SK-MEL-5 (cell line): ENCODE data around the gene SMARCAD1. TPM values are rescaled to one million over a fixed set of nuclear protein-coding genes. Genes with fewer than 3 reads are reported as not detected.
"Not testable (repeated sequence)": the region's sequence is repeated elsewhere in the genome, so short reads cannot be mapped to it uniquely, and the experiment has no call there.

Source experiments
- DNase-seq: peaks from one replicate; pipeline ENCODE4 v3.0.0-alpha.2; 2016; ENCODE audit warnings: low read depth, low spot score
- in situ Hi-C: cut with HindIII; loops from 2 replicates; pipeline ENCODE4 v1.10.0; 2016; ENCODE audit warnings: low sequenced_read_pairs, high pct_unique_total_duplicates, low pct_unique_long_range_greater_than_20kb
- total RNA-seq: library from RNA; depleted of rRNA; stranded (reverse); fragments of >200 nt; shearing (Covaris generic); gene quantifications from 2 replicates; pipeline ENCODE4 v1.2.3, GENCODE V29; 2014

SMARCAD1 gene
- total RNA-seq, 1 experiment from 2014 or later, result 40.7 TPM

DNA sequence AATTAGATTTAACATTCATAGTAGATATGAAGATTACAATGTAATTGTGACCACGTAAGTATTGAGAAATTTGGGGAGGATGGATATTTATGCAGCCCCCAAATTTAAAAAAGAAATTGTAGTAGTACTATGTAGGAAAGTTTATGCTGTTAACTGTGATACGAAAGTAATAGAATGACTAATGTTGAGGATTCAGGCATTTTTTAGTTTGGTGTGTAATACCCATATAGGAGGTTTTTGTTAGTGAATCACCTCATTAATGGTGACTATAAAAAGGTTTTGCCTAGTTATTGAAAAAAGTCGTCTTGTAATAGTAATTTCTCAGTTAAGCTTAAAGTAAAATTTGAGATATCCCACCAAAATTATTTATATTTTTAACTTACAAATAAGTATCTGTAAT lies 67.2 kb downstream of the SMARCAD1 start:
- in situ Hi-C loops, result no loop called here
- DNase-seq, result no peak

GRCh38 chr4:94276204-94276603 lies 68.5 kb downstream of the SMARCAD1 start:
- in situ Hi-C loops, result no loop called here
- no peak for DNase-seq

DNA sequence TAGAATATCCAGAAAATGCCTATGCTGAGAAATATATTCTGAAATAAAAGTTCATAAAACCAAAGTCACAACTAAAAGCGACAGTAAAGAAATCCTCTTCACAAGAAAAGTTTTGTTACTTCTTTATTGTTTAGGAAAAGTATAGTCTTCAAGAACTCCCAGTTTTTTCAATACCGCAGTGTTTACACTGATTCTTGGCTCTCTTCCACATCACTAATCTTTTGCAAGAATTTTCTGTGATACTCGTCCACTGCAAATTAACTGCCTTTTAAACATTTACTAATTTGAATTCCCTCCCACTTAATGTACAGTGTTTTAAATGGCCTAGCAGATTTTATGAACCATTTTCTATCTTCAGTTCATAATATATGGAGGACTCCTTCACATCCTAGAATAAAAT lies 69.9 kb downstream of the SMARCAD1 start:
- no peak for DNase-seq
- in situ Hi-C loops, result no loop called here

GRCh38 chr4:94278781-94279180 lies 71.1 kb downstream of the SMARCAD1 start:
- in situ Hi-C loops, result no loop called here
- no peak for DNase-seq

DNA sequence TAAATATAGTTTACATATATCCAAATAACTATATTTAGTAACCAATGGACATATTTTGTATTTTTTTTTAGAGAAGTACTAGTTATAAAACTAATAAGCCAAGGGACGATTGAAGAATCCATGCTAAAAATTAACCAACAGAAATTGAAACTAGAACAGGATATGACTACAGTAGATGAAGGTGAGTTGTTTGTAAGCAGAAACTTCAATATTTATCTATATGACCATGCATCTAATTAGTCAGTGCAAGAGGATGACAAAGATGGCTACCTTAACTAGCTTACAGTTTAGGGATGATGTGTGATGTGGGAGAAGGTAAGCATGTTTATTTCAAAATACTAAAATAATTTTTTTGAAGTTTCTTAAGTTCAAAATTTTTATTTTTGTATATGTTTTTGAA lies 77.2 kb downstream of the SMARCAD1 start:
- in situ Hi-C loops, result no loop called here
- DNase-seq, result no peak

GRCh38 chr4:94285666-94286065 lies 78.0 kb downstream of the SMARCAD1 start:
- DNase-seq, result no peak
- in situ Hi-C loops, result no loop called here

DNA sequence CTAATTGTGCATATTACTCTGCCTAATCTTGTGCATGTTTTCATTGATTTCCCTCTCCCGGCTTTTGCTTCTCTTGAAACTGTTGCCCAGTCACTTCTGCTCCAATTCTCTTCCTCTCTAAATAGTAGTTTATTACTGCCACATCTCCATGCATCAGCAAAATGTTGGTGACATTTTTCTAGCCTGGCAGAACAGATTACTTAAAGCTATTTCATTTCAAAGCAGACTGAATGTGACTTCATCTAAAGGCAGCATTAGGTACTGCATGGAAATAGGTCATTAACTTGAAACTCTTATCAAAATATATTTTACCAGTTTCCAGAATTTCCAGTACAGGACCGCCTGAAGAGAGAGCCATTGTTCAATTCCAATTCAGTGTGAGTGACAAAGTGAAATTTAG lies 82.6 kb downstream of the SMARCAD1 start:
- in situ Hi-C loops, result no loop called here
- peak; percentile 6 for DNase-seq

GRCh38 chr4:94293981-94294380 lies 86.3 kb downstream of the SMARCAD1 start:
- in situ Hi-C loops, DNase-seq: not testable (repeated sequence)

GRCh38 chr4:94295473-94295872 lies 87.8 kb downstream of the SMARCAD1 start:
- DNase-seq, in situ Hi-C loops: not testable (repeated sequence)

GRCh38 chr4:94298725-94299252 lies 91.1 kb downstream of the SMARCAD1 start:
- in situ Hi-C loops, result no loop called here
- DNase-seq, result no peak

DNA sequence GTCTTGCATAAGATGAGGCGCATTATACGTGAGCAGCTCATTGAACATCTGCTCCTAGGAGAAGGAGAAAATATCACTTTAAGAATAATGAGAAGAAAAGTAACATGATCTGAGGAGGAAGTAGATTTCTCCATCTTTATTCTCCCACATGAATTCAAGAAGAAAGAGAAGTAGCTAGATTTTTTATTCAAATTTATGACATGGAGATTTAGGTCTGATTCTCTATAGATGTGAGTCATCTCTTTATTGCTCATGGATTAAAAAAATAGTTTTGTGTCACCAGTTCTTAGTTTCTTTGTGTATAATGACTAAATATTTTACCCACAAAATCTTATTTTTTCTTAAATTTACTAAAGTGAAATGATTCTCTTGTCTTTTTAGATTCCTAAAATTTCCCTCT lies 94.5 kb downstream of the SMARCAD1 start:
- DNase-seq, result no peak
- in situ Hi-C loops, result no loop called here

- in situ Hi-C loops, result no loop called here
- DNase-seq, result peak; percentile 49
Observed at GRCh38 chr4:94304365-94304971, 96.8 kb downstream of the SMARCAD1 start.

GRCh38 chr4:94305466-94306225 lies 98.0 kb downstream of the SMARCAD1 start:
- in situ Hi-C loops, result no loop called here
- no peak for DNase-seq

GRCh38 chr4:94306713-94307112 lies 99.0 kb downstream of the SMARCAD1 start:
- DNase-seq, result no peak
- in situ Hi-C loops, result no loop called here

- in situ Hi-C loops, result no loop called here
- no peak for DNase-seq
Observed at GRCh38 chr4:94307231-94307871, 99.7 kb downstream of the SMARCAD1 start.

GRCh38 chr4:94319927-94320326 lies 112.3 kb downstream of the SMARCAD1 start:
- in situ Hi-C loops, DNase-seq: not testable (repeated sequence)

DNA sequence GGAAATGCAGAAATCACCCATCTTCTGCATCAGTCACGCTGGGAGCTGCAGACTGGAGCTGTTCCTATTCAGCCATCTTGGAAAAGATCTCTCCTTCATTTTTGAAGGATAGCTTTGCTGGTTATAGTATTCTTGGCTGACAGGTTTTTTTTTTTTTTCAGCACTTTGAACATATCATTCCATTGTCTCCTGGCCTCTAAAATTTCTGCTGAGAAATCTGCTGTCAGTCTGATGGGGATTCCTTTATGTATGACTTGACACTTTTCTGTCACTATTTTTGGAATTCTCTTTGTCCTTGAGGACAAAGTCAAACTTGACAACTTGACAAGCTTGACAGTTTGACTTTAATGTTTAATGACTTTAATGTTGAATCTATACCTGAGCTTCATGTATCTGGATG lies 118.2 kb downstream of the SMARCAD1 start:
- in situ Hi-C loops, result no loop called here

GRCh38 chr4:94329933-94330332 lies 122.3 kb downstream of the SMARCAD1 start:
- no peak for DNase-seq
- in situ Hi-C loops, result no loop called here

More for the DNA sequence above, 118.2 kb downstream of the SMARCAD1 start:
- DNase-seq, result no peak
